Vagina (tissue), 2 donors: ENCODE data around the gene C2orf42.

Experiments used
- CTCF ChIP-seq, 3 experiments: fragments of 450-650 bp in 2 of 3; fragments of 200-600 bp in 1 of 3; sonication (generic) in 1 of 3; IDR thresholded peaks; one replicate each; pipeline ENCODE4 v1.5.1; 2017 to 2019; ENCODE audit warnings: antibody characterized with exemption in 3 of 3, mild to moderate bottlenecking in 2 of 3, moderate library complexity in 2 of 3
- POLR2A ChIP-seq, 2 donors: fragments of 450-650 bp; IDR thresholded peaks; one replicate each; pipeline ENCODE4 v1.6.1; 2017; ENCODE audit warnings: antibody characterized with exemption in 2 of 2, mild to moderate bottlenecking in 2 of 2, moderate library complexity in 2 of 2
- POLR2AphosphoS5 ChIP-seq, 2 donors: sonication (generic); formaldehyde crosslinking; IDR thresholded peaks; one replicate each; pipeline ENCODE4 v1.9.0; 2017; ENCODE audit warnings: antibody characterized with exemption in 2 of 2, mild to moderate bottlenecking in 2 of 2, low read depth in 1 of 2; ENCODE audit not compliant: insufficient read depth in 1 of 2

GRCh38 chr2:70226781-70227180 lies 36.0 kb upstream of the C2orf42 start:
- TF ChIP-seq CTCF (IDR thresholded peaks at IDR 0.05) (no peak), POLR2A (IDR thresholded peaks at IDR 0.05) (no peak), POLR2AphosphoS5 (IDR thresholded peaks at IDR 0.05; ENCODE audit: insufficient read depth in 1 of 2, low read depth in 1 of 2) (no peak)
